Retinal pigment epithelial cell (primary cell): Measurements from ENCODE around the gene NPHP3.

ENCODE experiments used
- DNase-seq: peaks from one replicate; pipeline ENCODE4 v3.0.0-alpha.2; 2010; ENCODE audit warnings: low read depth
- H3K4me3 ChIP-seq: 2 replicates; pipeline ENCODE4 v1.5.1; 2011; ENCODE audit warnings: mild to moderate bottlenecking, low read length, control low read depth, moderate library complexity
- TF ChIP-seq, protein P1 (sequence below): conservative IDR thresholded peaks from 2 replicates; pipeline ENCODE4 v1.5.1; 2011; ENCODE audit warnings: low read depth, low read length, control low read depth, inconsistent platforms

Gene NPHP3

DNA sequence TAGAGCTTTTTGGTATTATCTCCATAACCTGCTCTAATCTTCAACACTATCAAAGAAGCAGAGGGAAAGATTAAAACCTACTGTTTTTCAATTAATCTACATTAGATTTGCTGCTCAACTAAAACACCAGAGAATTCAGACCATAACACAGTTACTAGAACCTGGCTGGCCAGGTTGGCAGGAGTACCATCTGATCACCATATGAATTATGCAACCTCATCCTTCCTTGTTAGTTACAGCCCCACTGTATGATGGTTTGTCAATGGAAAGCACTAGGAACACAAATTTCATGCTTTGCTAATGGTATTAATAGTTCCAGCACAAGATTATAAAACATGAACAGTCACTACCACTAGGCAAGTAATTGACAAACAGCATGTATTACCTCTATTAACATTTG, 5.8 kb downstream of the NPHP3 start:
- TF ChIP-seq, protein P1, sequence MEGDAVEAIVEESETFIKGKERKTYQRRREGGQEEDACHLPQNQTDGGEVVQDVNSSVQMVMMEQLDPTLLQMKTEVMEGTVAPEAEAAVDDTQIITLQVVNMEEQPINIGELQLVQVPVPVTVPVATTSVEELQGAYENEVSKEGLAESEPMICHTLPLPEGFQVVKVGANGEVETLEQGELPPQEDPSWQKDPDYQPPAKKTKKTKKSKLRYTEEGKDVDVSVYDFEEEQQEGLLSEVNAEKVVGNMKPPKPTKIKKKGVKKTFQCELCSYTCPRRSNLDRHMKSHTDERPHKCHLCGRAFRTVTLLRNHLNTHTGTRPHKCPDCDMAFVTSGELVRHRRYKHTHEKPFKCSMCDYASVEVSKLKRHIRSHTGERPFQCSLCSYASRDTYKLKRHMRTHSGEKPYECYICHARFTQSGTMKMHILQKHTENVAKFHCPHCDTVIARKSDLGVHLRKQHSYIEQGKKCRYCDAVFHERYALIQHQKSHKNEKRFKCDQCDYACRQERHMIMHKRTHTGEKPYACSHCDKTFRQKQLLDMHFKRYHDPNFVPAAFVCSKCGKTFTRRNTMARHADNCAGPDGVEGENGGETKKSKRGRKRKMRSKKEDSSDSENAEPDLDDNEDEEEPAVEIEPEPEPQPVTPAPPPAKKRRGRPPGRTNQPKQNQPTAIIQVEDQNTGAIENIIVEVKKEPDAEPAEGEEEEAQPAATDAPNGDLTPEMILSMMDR, result no peak
- DNase-seq, result no peak
- no peak overlapping the region for H3K4me3 ChIP-seq

DNA sequence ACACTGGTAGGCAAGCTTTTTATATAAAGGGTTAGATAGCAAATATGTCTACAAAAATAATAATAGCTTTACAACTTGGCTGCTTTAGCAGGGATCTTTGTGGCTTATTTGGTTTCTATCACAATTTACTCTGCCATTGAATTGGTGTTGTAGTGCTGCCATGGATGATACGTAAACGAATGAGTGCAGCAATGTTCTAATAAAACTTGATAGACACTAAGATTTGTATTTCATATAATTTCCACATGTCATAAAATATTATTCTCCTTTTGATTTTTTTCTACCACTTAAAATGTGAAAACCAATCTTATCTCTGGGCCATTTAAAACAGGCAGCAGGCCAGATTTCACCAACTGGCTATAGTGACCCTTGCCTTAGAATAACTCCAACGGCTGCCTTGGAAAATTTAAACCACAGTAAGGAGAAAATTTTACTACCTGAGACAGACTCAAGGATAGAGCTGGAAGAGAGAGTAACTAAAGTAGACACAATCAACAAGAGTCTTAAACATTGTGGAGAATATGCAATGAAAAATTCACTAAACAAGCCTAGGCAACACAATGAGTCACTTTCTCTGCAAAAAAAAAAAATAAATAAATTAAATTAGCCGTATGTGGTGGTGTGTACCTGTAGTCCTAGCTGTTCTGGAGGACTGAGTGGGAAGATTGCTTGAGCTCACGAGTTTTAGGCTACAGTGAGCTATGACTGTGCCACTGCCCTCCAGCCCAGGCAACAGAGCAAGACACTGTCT, 8.1 kb downstream of the NPHP3 start:
- no peak for DNase-seq
- TF ChIP-seq, protein P1, result no peak
- H3K4me3 ChIP-seq, result no peak overlapping the region

DNA sequence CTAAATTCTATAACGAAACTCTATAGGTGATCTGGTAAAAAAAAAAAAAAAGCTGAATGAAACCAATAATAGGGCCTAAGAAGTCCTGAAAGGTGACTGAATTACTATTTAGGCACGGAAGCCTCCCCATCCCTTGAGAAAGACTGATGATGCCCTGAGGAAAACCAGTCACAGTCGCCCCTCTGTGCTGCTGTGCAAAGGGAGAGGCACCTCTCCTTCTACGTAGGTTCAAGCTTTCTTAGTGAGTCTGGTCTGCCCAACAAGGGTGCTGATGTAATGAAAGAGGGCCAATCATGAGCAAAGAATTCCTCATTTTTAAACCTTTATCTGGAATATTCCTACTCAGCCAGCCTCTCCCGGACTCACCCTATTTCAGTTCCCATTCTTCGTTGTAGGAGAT, 11.9 kb downstream of the NPHP3 start:
- DNase-seq, result no peak
- H3K4me3 ChIP-seq, result no peak overlapping the region
- TF ChIP-seq, protein P1, result no peak

DNA sequence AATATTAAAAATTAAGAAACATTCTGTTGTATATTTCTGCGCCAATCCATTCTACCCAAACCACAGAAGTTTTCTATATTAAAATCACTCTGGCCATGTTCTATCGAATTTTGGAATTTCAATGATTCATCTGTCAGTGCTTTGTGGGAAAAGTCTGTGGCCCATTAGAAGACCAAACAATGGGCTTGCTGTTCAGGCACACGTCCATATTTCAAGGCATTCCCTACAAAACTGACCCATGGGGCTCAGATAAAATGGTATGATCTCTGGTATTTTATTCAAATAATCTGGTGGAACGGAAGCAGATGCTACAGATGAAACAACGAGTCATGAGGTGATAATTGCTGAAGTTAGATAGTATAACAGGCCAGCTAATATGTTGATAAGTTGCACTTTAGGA, 12.4 kb downstream of the NPHP3 start:
- TF ChIP-seq, protein P1, result no peak
- DNase-seq, result no peak
- no peak overlapping the region for H3K4me3 ChIP-seq

DNA sequence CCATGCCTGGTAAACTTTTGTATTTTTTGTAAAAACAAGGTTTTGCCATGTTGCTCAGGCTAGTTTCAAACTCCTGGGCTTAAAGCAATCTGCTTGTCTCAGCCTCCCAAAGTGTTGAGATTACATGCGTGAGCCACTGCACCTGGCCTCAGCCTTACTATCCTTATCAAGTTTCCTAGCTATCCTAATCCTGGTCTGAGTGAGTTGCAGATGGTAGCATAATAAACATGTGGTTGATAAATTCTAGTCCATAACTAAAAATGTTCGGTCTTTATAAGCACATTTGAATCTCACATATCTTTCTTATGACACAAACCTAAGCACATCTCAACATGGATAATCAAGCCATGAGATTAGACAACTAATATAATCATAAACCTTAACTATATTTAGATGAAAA, 18.5 kb downstream of the NPHP3 start:
- TF ChIP-seq, protein P1, result no peak
- no peak overlapping the region for H3K4me3 ChIP-seq
- no peak for DNase-seq

DNA sequence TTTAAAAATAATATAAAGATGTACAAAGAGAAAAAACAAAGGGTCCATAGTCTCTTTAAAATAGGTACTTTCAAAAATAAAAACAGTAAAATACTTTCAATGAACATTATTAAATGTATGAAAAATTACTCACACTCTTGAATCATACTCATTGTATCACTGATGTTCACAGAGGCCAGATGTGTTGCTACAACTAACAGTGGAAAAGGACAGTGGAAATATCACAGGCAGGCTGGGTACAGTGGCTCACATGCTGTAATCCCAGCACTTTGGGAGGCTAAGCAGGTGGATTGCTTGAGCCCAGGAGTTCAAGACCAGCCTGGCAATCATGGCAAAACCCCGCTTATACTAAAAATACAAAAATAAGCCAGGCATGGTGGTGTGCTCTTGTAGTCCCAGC, 26.8 kb downstream of the NPHP3 start:
- H3K4me3 ChIP-seq, result no peak overlapping the region
- TF ChIP-seq, protein P1, result no peak
- DNase-seq, result no peak

DNA sequence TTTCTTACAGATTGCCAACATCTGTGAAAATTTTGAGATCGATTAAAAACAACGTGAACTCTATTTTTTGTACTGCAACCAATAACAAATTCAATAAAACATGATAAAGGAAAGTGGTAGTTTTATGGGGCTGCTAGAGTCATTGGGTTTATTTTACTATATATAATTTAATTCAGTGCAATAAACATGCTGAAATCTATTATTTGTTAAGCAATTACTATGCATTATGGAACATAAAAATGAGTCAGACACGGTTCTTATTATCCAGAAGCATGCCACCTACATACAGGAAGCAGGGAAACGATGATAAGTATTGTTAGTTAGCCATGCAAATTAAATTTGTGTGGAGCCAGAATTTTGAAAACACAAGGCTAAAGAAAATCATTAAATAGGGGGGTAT, 27.2 kb downstream of the NPHP3 start:
- no peak for DNase-seq
- no peak overlapping the region for H3K4me3 ChIP-seq
- TF ChIP-seq, protein P1, result no peak
